BJ (cell line): ENCODE results near the gene DALRD3. TPM values are rescaled to one million over a fixed set of nuclear protein-coding genes. Genes with fewer than 3 reads are reported as not detected.

Experiments
- CTCF ChIA-PET: fragments of 350-600 bp; formaldehyde crosslinking; extraction: SDS; loops from one replicate; lab custom pipeline; 2021; ENCODE audit warnings: antibody characterized with exemption, inconsistent platforms; lab: Yijun Ruan, JAX
- POLR2A ChIA-PET: fragments of 300-600 bp; sonication (Branson Sonifier 250); formaldehyde crosslinking; extraction: SDS; loops from one replicate; lab custom pipeline; 2021; ENCODE audit warnings: antibody characterized with exemption; lab: Charles Lee
- DNase-seq: peaks from one replicate; pipeline ENCODE4 v3.0.0-alpha.2; 2011; ENCODE audit warnings: low read depth
- H3K27me3 ChIP-seq: 2 replicates; pipeline ENCODE4 v1.6.0; 2011; ENCODE audit warnings: low read length; ENCODE audit not compliant: control insufficient read depth, insufficient read depth
- H3K36me3 ChIP-seq: 2 replicates; pipeline ENCODE4 v1.5.1; 2011; ENCODE audit warnings: low read length; ENCODE audit not compliant: control insufficient read depth, insufficient read depth
- H3K4me3 ChIP-seq: 2 replicates; pipeline ENCODE4 v1.5.1; 2011; ENCODE audit warnings: low read depth, mild to moderate bottlenecking, control low read depth, low read length
- polyA plus RNA-seq: library from polyadenylated mRNA; depleted of rRNA; stranded (reverse); fragments of >200 nt; gene quantifications from 2 replicates; pipeline ENCODE4 v1.2.3, GENCODE V29; 2011
- TF ChIP-seq, protein P1 (sequence below): IDR thresholded peaks from 2 replicates; pipeline ENCODE4 v1.5.1; 2011; ENCODE audit warnings: low read depth, mild to moderate bottlenecking, control low read depth, inconsistent platforms, low read length, moderate library complexity; ENCODE audit not compliant: insufficient read depth

DALRD3 gene
- polyA plus RNA-seq, 1 experiment = 59.6 TPM

DNA sequence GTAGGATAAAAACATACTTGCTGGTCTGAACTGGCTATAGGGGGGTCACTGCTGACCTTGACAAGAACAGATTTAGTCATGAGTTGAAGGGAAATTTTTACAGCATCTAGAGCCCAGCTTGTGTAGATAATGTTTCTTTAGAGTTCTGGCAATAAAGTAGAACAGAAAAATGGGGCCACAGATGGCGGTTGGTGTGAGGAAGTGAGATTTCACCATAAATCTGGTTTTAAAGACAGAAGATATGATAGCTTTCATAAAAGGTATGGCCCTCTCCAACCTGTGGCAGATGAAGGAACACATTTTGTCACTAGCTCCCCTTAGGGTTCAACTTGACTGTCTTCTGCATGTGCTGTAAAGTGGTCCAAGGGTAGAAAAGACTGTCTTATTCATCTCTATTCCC, 35.2 kb upstream of the DALRD3 start:
- TF ChIP-seq, protein P1, sequence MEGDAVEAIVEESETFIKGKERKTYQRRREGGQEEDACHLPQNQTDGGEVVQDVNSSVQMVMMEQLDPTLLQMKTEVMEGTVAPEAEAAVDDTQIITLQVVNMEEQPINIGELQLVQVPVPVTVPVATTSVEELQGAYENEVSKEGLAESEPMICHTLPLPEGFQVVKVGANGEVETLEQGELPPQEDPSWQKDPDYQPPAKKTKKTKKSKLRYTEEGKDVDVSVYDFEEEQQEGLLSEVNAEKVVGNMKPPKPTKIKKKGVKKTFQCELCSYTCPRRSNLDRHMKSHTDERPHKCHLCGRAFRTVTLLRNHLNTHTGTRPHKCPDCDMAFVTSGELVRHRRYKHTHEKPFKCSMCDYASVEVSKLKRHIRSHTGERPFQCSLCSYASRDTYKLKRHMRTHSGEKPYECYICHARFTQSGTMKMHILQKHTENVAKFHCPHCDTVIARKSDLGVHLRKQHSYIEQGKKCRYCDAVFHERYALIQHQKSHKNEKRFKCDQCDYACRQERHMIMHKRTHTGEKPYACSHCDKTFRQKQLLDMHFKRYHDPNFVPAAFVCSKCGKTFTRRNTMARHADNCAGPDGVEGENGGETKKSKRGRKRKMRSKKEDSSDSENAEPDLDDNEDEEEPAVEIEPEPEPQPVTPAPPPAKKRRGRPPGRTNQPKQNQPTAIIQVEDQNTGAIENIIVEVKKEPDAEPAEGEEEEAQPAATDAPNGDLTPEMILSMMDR = no peak
- Histone ChIP-seq H3K36me3 (peaks cover 21% of the 10 kb centered on the region), H3K27me3 (no peaks in the 10 kb centered on the region), H3K4me3 (no peak overlapping the region)
- POLR2A ChIA-PET = no interaction called here
- CTCF ChIA-PET = no interaction called here
- no peak for DNase-seq

DNA sequence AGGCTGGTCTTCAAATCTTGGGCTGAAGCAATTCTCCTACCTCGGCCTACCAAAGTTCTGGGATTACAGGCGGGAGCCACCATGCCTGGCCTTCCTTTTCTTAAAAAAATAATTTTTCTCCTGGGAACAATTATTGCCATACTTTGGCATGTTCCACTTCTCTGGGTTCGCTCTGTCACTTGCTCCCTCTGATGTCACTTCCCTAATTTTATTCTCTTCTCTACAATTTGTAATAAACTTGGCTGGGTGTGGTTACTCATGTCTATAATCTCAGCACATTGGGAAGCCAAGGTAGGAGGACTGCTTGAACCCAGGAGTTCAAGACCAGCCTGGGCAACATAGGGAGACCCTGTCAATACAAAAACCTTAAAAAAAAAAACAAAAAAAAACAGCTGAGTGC, 16.9 kb upstream of the DALRD3 start:
- DNase-seq = no peak
- POLR2A ChIA-PET = no interaction called here
- TF ChIP-seq, protein P1 = no peak
- CTCF ChIA-PET = interaction anchor here (1.0 kb wide), 1 partner anchor 61 kb away, joined by 3 read pairs; no protein-coding TSS in a partner anchor
- Histone ChIP-seq H3K27me3 (no peaks in the 10 kb centered on the region), H3K36me3 (peaks cover 26% of the 10 kb centered on the region), H3K4me3 (no peak overlapping the region)

DNA sequence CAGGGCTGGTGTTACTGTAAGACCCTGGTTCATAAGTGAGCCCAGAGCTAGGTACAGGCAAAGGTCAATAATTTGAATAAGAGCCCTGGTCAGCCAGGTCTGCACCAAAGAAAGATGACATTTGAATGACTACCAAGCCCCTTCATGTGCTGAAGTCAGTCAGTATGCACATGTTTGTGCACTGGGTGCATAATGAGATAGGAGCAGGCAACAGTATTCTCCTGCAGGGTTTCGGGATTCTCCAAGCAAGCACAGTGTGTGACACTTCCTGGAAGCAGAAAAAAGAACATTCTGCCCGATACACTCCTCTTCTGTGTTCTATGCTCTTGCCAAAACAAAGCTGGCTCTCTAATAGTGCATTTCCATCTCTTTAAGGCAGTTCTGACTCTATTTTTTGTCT, 16.3 kb upstream of the DALRD3 start:
- ChIA-PET POLR2A (no interaction called here), CTCF (interaction anchor here (1.0 kb wide), 1 partner anchor 61 kb away, joined by 3 read pairs; no protein-coding TSS in a partner anchor)
- DNase-seq = no peak
- Histone ChIP-seq H3K4me3 (no peak overlapping the region), H3K27me3 (no peaks in the 10 kb centered on the region), H3K36me3 (peaks cover 28% of the 10 kb centered on the region)
- TF ChIP-seq, protein P1 = no peak

DNA sequence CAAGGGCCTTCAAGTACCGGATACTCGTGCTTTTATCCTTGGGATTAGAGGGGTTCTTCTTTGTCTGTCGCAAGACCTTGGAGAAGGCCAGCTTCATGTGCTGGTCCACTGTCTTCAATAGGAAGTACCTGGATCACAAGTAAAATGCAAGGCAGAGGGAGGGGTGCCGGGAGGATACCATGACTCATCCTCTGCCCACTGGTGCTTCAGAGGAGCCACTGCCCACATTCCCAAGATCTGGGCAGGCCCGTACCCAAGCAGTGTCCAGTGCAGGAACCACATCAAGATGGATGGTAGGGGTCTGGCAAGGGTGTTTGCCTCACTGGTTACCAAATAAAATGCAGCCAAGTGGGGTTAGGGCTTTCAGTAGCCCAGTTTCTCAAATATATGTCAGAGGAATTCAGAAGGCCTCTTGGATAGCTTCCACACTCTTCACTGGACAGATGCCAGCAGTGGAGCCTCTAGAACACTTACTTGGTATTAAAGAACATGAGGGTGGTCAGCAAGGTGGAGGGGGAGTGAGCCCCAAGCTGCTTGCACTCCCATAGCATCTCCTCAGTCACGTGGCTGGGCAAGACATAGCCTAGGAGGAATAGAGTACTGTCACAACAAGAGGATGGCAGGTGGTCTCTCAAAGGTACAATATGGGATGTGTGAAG, 14.4 kb upstream of the DALRD3 start:
- no peaks in the 10 kb centered on the region for H3K27me3 ChIP-seq
- H3K36me3 ChIP-seq = peaks cover 27% of the 10 kb centered on the region
- POLR2A ChIA-PET = no interaction called here
- no peak for DNase-seq
- no peak overlapping the region for H3K4me3 ChIP-seq
- CTCF ChIA-PET = interaction anchor here (0.9 to 1.7 kb wide), 2 partner anchors 11 to 96 kb away, joined by 3 to 10 read pairs; partner anchors contain the start of gene NDUFAF3
- TF ChIP-seq, protein P1 = no peak

DNA sequence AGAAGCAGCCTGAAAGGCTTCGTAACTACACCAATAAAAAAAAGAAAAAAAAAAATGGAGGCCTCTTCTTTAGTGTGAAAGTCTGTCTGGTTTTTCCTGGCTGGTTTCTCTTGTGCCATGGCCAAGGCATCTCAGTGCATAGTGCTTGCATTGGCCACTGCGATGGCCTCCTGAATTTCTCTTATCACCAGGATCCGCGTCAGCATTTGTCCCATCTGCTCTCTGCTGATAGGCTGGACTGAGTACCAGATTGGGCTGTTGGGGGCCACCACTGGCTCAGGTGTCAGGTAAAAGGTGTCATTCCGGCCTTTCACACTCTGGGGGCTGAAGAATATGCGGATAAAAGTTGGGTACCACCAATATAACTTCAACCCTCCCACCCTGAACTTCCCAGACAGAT, 11.9 kb upstream of the DALRD3 start:
- peaks cover 38% of the 10 kb centered on the region for H3K36me3 ChIP-seq
- no peak overlapping the region for H3K4me3 ChIP-seq
- ChIA-PET POLR2A (no interaction called here), CTCF (interaction anchor here (0.7 kb wide), 2 partner anchors 8 to 41 kb away, joined by 3 to 4 read pairs; partner anchors contain the start of gene NDUFAF3)
- TF ChIP-seq, protein P1 = no peak
- no peak for DNase-seq
- no peaks in the 10 kb centered on the region for H3K27me3 ChIP-seq
